NCI-H2227 (cell line): Measurements from ENCODE around the gene CD1E.
"Not testable (repeated sequence)": the region's sequence is repeated elsewhere in the genome, so short reads cannot be mapped to it uniquely, and the experiment has no call there.

Source experiments
- DNase-seq: peaks from one replicate; lab custom pipeline; 2025; ENCODE audit not compliant: unreplicated experiment; lab: John Stamatoyannopoulos, UW

Gene CD1E

DNA sequence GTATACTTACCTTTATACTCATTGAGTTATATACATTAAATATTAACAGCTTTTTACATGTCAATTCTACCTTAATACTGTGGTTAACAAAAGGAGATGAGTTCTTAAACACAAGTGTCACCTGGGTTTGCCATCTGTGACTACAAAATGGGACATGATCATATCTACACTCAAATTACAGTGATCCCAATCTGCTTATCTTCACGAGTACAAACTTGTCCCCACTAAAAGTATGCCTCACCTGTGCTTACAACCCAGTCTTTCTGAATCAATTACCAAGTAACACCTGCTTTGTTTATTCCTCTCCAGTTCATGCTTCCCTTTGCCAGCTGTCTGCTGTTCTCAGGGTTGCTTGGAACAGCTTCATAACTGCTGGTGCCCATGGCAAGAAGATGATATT lies 8.8 kb downstream of the CD1E start:
- no peak for DNase-seq

DNA sequence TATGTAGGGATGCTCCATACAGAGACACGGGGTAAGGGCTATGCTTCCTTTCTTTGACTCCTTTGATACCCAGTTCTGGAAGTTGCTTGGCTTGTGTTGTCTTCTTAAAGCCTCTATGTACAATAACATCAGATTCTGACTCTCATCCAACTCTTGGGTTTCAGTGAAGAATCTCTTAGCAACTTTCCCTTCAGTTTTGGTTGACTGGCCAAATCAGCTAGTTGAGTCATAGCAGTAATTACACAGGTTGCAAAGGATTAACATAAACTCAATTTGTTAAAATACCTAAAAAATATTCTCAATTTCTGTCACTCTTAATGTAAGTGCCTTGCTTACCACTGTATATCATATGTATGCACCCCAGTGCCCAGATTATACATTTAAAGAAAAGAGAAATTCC lies 9.2 kb downstream of the CD1E start:
- no peak for DNase-seq

DNA sequence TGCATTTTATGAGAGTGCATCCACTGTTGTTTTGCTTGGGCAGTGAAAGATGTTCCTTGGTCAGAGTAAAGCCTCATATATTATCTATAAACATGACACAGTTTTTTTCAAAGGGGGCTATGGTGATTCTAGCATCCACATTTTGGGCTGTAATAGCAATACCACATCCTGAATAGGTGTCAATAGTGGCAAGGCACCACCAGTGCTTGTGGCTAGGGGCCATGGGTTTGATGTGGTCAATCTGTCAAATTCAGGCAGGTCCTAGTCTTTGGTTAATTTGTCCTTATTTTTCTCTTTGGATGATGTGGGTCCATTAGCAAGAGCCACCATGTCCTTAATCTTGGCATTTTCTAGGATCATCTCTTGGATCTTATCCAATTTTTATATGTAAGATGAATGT lies 13.1 kb downstream of the CD1E start:
- no peak for DNase-seq

DNA sequence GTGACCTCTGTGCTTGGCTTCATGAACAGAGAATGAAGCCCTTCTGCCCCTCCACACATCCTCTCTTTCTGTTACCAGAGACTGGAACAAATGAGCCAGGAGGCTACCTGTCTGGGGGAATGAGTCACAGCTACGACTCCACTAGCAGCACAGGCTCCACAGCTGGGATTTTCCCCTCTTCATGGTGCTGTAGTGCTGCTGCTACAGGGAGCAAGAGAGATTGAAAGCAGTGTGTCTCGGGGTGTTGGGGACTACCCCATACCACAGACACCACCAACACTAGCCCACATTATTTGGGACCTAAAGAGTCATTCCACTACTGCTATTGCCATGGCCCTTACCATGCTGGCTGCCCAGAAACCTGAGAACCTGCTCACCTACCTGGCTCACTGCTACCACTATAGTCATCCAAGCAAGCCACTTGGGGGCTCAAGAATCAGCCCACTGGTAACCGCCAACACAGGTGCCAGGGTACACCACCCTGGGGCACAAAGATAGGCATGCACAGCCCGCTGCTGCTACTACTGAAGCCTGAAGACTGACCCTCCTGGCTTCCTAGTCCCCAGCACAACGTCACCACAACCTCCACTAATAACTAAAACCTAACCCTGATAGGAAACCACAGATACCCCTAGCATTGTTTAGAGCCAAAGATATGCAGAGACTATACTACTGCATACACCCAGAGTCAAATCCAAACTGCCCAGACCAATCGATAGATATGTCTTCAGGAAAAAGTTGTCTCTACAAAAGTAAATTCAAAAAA lies 17.7 kb downstream of the CD1E start:
- no peak for DNase-seq

DNA sequence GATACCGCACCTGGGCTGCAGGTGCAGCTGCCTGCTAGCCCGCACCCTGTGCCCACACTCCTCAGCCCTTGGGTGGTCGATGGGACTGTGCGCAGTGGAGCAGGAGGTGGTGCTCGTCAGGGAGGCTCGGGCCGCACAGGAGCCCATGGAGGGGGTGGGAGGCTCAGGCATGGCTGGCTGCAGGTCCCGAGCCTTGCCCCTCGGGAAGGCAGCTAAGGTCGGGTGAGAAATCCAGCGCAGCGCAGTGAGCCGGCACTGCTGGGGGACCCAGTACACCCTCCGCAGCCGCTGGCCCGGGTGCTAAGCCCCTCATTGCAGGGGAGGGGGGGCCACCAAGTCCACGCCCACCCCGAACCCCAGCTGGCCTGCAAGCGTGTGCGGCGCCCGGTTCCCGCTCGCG lies 20.4 kb downstream of the CD1E start:
- not testable (repeated sequence) for DNase-seq

DNA sequence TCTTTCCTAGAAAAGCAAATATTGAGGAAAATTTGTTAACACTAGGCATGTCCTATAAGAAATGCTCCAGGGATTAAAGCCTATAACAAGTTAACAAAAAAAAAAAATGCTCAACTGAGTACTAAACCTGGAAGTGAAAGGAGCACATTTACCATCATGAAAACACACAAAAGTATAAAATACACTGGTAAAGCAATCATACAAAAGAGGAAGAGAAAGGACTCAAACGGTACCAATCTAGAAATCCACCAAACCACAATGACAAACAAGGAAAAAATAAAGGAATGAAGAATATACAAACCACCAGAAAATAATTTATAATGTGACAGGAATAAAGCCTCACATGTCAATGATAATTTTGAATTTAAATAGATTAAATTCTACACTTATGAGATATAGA lies 21.2 kb downstream of the CD1E start:
- DNase-seq: no peak

DNA sequence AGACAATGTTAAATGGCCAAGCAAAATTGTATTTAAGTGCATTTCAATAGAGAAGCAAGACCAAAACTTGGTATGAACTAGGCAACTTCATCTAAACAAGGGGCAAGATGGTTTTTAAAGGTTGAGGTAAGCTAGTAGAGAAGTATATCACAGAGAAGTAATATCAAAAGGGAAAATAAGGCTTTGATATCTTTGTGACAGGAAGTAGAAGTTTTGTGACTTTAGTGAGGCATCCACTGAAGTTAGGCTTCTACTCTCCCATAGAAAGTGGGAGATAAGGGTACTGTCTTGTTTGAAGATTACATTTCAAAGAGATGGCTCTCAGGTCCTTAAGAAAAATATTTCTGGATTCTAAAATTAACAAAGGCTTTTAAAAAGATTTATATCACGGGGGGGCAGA lies 36.6 kb downstream of the CD1E start:
- no peak for DNase-seq

DNA sequence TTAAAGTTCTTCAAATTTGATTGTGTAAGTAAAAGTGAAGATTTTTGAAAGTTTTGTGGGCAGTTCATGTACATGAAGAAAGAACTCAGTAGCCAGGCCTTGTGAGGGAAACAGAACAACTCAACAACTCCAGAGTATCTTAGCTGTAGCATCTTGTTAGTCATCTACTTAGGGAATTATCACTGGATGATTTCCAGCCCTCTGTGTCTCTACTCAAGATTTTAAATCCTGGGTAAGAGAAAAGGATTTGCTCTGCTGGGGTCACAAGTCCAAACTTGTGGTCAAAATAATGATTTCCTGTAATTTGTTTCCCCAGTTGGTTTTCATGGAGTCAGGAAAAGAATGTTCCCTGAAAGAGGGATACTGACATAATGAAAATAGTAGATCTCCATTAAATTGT lies 37.4 kb downstream of the CD1E start:
- no peak for DNase-seq

DNA sequence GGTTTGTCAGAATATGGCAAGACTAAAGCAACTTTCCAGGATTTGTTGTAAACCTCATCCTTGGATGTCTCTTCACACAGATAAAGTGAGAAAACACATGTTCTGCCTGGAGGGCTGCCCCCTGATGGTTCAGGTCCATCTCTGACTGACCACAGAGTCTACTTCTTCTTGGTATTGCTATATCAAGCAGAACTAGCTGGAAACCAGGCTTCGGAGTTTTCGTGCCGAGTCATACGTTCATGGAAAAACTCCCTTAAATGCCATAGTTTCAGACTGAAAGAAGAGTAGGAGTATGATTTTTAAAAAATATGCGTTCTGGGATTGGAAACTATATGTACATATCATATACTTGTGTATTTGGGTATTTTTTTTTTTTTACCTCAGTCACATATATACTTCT lies 39.8 kb downstream of the CD1E start:
- no peak for DNase-seq

DNA sequence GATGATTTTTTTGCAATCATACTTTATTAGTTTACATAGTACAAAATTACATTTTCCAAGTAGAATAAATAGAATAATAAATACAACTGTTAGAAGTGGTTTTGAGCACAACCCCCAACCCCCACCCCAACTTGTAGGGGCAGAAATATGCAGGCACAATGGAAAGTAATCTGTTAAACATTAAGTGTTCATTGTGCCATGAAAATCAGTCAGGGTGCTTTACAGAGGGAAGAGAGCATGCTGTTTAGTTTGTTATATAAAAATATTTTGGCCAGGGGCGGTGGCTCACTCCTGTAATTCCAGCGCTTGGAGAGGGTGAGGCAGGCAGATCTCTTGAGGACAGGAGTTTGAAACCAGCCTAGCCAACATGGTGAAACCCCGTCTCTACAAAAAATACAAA lies 43.0 kb downstream of the CD1E start:
- no peak for DNase-seq

DNA sequence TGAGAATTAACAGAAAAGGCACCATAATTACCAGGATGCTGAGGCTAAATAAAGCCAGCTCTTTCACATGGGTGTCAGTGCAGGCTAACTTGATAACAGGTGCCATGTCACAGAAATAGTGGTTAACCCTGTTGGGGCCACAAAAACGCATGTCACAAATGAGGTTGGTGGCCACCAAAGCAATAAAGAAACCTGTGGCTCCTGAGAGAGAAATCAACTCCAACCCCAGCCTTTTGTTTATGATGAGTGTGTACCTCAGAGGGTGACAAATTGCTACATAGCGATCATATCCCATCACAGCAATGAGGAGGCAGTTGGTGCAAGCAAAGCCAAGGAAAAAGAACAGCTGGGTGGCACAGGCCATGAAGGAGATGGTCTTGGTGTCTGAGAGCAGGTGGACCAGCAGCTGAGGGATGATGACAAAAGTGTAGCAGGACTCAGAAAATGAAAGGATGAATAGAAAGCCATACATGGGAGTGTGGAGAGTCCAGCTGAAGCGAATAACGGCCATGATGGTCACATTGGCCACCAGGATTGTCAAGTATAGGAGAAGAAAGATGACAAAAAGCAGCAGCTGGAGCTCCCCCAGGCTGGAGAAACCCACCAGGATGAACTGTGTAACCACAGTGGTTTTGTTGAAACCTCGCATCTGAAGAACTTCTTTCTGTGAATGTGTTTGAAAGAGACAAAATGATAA lies 45.3 kb downstream of the CD1E start, which contains the start of gene OR10T2:
Gene OR10T2, minus strand, starts transcription at position 649 of the 697 bp plus-strand sequence. Its CDS starts 0 bp downstream, at position 649.
- DNase-seq: no peak

DNA sequence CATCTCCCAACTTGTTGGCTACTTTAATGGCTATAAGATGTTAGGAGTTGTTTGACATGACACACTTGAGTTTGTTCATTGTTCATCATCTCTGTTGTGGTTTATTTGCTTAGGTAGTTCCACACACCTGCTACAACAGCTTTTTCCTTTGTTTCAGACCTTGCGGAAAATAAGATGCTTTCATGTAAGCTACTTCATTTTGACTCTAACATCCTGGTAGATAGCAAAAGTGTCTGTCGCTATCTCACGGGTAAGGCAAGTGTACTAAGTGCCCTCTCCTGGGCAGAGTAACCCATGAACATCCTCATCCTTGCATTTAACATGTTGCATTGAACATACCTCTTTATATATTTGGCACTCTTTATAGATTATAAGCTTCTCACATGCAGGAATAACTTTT lies 47.2 kb downstream of the CD1E start:
- DNase-seq: no peak

DNA sequence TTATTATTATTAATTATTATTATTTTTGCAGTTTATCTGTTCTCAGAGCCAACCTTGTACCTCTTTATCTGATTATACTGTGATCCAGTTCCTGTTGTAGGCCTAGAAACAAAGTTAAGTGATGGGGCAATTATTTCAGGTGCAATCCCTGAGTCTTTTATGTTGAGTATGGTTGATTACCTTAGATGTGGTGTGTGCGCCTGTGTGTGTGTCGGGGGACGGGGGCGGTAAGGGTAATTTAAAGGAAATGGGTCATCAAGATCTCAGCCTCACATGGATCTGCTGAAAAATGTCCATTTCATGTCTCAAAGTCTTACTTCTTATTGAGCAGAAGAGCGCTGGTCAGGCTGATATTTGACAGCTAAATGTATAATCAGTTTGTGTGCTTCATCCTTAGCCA lies 53.4 kb downstream of the CD1E start:
- no peak for DNase-seq
